OCI-LY7 (cell line): Measurements from ENCODE around the gene CAVIN1. TPM values are rescaled to one million over a fixed set of nuclear protein-coding genes. Genes with fewer than 3 reads are reported as not detected.
A peak's percentile ranks its signal among the peaks of the same experiment; 100 is the strongest.
"Not testable (repeated sequence)": the region's sequence is repeated elsewhere in the genome, so short reads cannot be mapped to it uniquely, and the experiment has no call there.

Experiments
- BruUV-seq: library from RNA; stranded (reverse); fragments of 400-500 nt; replicated peaks from 2 replicates; lab custom pipeline; 2021; lab: Mats Ljungman, UMichigan
- CTCF ChIA-PET: fragments of 300-600 bp; sonication (Branson Sonifier 250); formaldehyde crosslinking; loops from one replicate; lab custom pipeline; 2022; ENCODE audit warnings: antibody characterized with exemption; ENCODE audit not compliant: unreplicated experiment; lab: Charles Lee
- POLR2A ChIA-PET: fragments of 300-600 bp; sonication (Branson Sonifier 250); formaldehyde crosslinking; loops from one replicate; lab custom pipeline; 2022; ENCODE audit warnings: antibody characterized with exemption; lab: Charles Lee
- DNase-seq: peaks from one replicate; pipeline ENCODE4 v3.0.0-alpha.2; 2015; ENCODE audit warnings: low spot score
- H2AFZ ChIP-seq: fragments of 200-600 bp; sonication (generic), shearing (Covaris generic); 2 replicates; pipeline ENCODE4 v1.6.1; 2014; ENCODE audit warnings: mild to moderate bottlenecking, antibody characterized with exemption, low read length, moderate library complexity
- H3K27ac ChIP-seq: fragments of 200-600 bp; sonication (generic); 2 replicates; pipeline ENCODE4 v1.5.1; 2014; ENCODE audit warnings: mixed run types, low read depth, mild to moderate bottlenecking, moderate library complexity, low read length, inconsistent platforms; ENCODE audit not compliant: poor library complexity, severe bottlenecking
- H3K36me3 ChIP-seq: fragments of 200-600 bp; sonication (generic); 2 replicates; pipeline ENCODE4 v1.6.1; 2014; ENCODE audit warnings: mild to moderate bottlenecking, antibody characterized with exemption, low read length, moderate library complexity, mixed read lengths; ENCODE audit not compliant: insufficient read depth
- H3K4me1 ChIP-seq: fragments of 200-600 bp; sonication (generic); 2 replicates; pipeline ENCODE4 v1.5.1; 2014; ENCODE audit warnings: mild to moderate bottlenecking, low read length; ENCODE audit not compliant: insufficient read depth, poor library complexity, severe bottlenecking
- H3K4me2 ChIP-seq: fragments of 200-600 bp; sonication (generic); 2 replicates; pipeline ENCODE4 v1.6.1; 2014; ENCODE audit warnings: mild to moderate bottlenecking, low read length
- H3K4me3 ChIP-seq: fragments of 200-600 bp; sonication (generic); 2 replicates; pipeline ENCODE4 v1.5.1; 2014; ENCODE audit warnings: mild to moderate bottlenecking, low read depth, low read length; ENCODE audit not compliant: poor library complexity, severe bottlenecking
- H3K79me2 ChIP-seq: fragments of 200-600 bp; sonication (generic); 2 replicates; pipeline ENCODE4 v1.6.1; 2016; ENCODE audit warnings: low read depth, mild to moderate bottlenecking, low read length, moderate library complexity, mixed read lengths; ENCODE audit not compliant: insufficient read depth
- H3K9me2 ChIP-seq: fragments of 200-600 bp; sonication (generic); 2 replicates; pipeline ENCODE4 v1.6.1; 2016; ENCODE audit warnings: mild to moderate bottlenecking, low read length, mixed read lengths; ENCODE audit not compliant: insufficient read depth
- H3K9me3 ChIP-seq: fragments of 200-600 bp; sonication (generic); 2 replicates; pipeline ENCODE4 v1.6.1; 2014; ENCODE audit warnings: mild to moderate bottlenecking, mixed run types, low read length, mixed read lengths
- H4K20me1 ChIP-seq: fragments of 200-600 bp; sonication (generic); 2 replicates; pipeline ENCODE4 v1.6.1; 2014; ENCODE audit warnings: mild to moderate bottlenecking, antibody characterized with exemption, low read length, moderate library complexity, mixed read lengths; ENCODE audit not compliant: insufficient read depth
- CTCF ChIP-seq: fragments of 200-600 bp; sonication (generic); conservative IDR thresholded peaks from 2 replicates; pipeline ENCODE4 v1.5.1; 2014; ENCODE audit warnings: mild to moderate bottlenecking, antibody characterized with exemption, low read length, moderate library complexity, mixed read lengths
- EZH2phosphoT487 ChIP-seq: fragments of 200-600 bp; sonication (generic); IDR thresholded peaks from 2 replicates; pipeline ENCODE4 v1.6.1; 2018; ENCODE audit warnings: low read depth, borderline replicate concordance, mild to moderate bottlenecking, mixed run types, antibody characterized with exemption, low read length, moderate library complexity, mixed read lengths
- intact Hi-C: fragments of 100-400 bp; cut with micrococcal nuclease; formaldehyde crosslinking; loops from one replicate; pipeline ENCODE4 v1.10.0; 2022; ENCODE audit not compliant: unreplicated experiment
- total RNA-seq, 2 experiments: library from RNA; depleted of rRNA in 1 of 2; stranded (reverse); fragments of >200 nt in 1 of 2; shearing (Covaris generic) in 1 of 2; gene quantifications; 2 replicates each; pipeline ENCODE4 v1.2.3, GENCODE V29; 2014 to 2022

Gene CAVIN1
- total RNA-seq, 2 experiments from 2014 or later, result 0.08 TPM; not detected in 1

DNA sequence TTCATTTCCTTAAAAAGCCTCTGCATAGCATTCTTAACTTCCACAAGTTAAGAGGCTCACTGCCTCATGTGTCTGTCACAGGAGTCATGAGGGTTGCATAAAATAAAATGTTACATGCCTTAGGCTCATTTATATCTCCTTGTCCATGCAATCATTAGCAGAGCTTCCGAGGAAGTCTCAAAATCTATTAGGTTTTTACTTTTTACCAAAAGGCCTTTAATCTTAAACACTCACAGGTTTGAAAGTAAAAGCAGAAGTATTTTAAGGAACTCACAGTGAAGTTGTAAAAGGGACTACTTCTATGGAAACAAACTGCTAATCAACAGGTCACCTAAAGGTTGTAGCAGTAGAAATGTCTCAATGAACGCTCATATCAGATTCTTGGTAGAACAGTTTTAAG is 30.4 kb upstream of the CAVIN1 start:
- peaks cover 45% of the 10 kb centered on the region for H3K4me1 ChIP-seq
- no peak overlapping the region for H3K4me3 ChIP-seq
- no TSS peak for BruUV-seq
- no peak overlapping the region for H3K27ac ChIP-seq
- H2AFZ ChIP-seq, result no peak overlapping the region
- no peaks in the 10 kb centered on the region for H3K36me3 ChIP-seq
- TF ChIP-seq EZH2phosphoT487 (no peak), CTCF (no peak)
- H3K9me2 ChIP-seq, result no peaks in the 10 kb centered on the region
- peaks cover 10% of the 10 kb centered on the region; the same call in 1 of the 2 replicates for H4K20me1 ChIP-seq
- H3K79me2 ChIP-seq, result no peaks in the 10 kb centered on the region
- DNase-seq, result peak; percentile 45
- intact Hi-C loops, result no loop called here
- POLR2A ChIA-PET, result interaction anchor here (0.8 kb wide), 1 partner anchor 13 kb away, joined by 7 read pairs; no protein-coding TSS in a partner anchor
- CTCF ChIA-PET, result no interaction called here
- H3K4me2 ChIP-seq, result peak overlapping the region; percentile 21
- no peaks in the 10 kb centered on the region for H3K9me3 ChIP-seq

- H3K79me2 ChIP-seq, H3K4me2 ChIP-seq, H4K20me1 ChIP-seq, intact Hi-C loops, H3K9me3 ChIP-seq, H2AFZ ChIP-seq, H3K9me2 ChIP-seq, CTCF ChIA-PET, H3K4me3 ChIP-seq, POLR2A ChIA-PET, BruUV-seq, DNase-seq, H3K27ac ChIP-seq, H3K36me3 ChIP-seq: not testable (repeated sequence)
- peaks cover 24% of the 10 kb centered on the region for H3K4me1 ChIP-seq
These were observed 28.2 kb upstream of the CAVIN1 start for GRCh38 chr17:42451270-42451669.

- H3K4me1 ChIP-seq, result peaks cover 19% of the 10 kb centered on the region
- H3K79me2 ChIP-seq, H3K4me3 ChIP-seq, CTCF ChIA-PET, H3K9me2 ChIP-seq, H3K9me3 ChIP-seq, H2AFZ ChIP-seq, H3K27ac ChIP-seq, DNase-seq, intact Hi-C loops, H4K20me1 ChIP-seq, POLR2A ChIA-PET, H3K36me3 ChIP-seq, BruUV-seq, H3K4me2 ChIP-seq: not testable (repeated sequence)
These were observed 26.8 kb upstream of the CAVIN1 start for GRCh38 chr17:42449838-42450237.

GRCh38 chr17:42449176-42449575 is 26.1 kb upstream of the CAVIN1 start:
- H3K9me3 ChIP-seq, H3K9me2 ChIP-seq, CTCF ChIA-PET, H3K79me2 ChIP-seq, DNase-seq, H3K27ac ChIP-seq, H3K4me2 ChIP-seq, H3K4me3 ChIP-seq, H3K36me3 ChIP-seq, POLR2A ChIA-PET, H4K20me1 ChIP-seq, BruUV-seq, H2AFZ ChIP-seq, intact Hi-C loops: not testable (repeated sequence)
- H3K4me1 ChIP-seq, result peaks cover 18% of the 10 kb centered on the region
